ENCODE measurements around the gene TGM3.

GRCh38 chr20:2252419-2252997 lies 43.3 kb upstream of the TGM3 start:
- TF ChIP-seq MAZ (IDR thresholded peaks at IDR 0.05; ENCODE audit: borderline replicate concordance, low read depth, low read length) (no peak), POLR2A (IDR thresholded peaks at IDR 0.05; ENCODE audit: low read depth, low read length) (no peak), MXI1 (IDR thresholded peaks at IDR 0.05; ENCODE audit: borderline replicate concordance, low read depth, low read length) (no peak)
